GM18951 (cell line): ENCODE measurements around the gene ADCY5.

Experiments used
- POLR2A ChIP-seq: IDR thresholded peaks from 4 replicates; pipeline ENCODE4 v1.6.1; 2011; ENCODE audit warnings: mild to moderate bottlenecking; ENCODE audit not compliant: insufficient read length, insufficient read depth; ENCODE audit errors: extremely low read depth
- in situ Hi-C: fragments of 300-500 bp; cut with MboI; formaldehyde crosslinking; loops from one replicate; pipeline ENCODE4 v1.12.0; 2022; ENCODE audit warnings: low sequenced_read_pairs, mixed read lengths, inconsistent platforms; ENCODE audit not compliant: unreplicated experiment

The ADCY5 gene

DNA sequence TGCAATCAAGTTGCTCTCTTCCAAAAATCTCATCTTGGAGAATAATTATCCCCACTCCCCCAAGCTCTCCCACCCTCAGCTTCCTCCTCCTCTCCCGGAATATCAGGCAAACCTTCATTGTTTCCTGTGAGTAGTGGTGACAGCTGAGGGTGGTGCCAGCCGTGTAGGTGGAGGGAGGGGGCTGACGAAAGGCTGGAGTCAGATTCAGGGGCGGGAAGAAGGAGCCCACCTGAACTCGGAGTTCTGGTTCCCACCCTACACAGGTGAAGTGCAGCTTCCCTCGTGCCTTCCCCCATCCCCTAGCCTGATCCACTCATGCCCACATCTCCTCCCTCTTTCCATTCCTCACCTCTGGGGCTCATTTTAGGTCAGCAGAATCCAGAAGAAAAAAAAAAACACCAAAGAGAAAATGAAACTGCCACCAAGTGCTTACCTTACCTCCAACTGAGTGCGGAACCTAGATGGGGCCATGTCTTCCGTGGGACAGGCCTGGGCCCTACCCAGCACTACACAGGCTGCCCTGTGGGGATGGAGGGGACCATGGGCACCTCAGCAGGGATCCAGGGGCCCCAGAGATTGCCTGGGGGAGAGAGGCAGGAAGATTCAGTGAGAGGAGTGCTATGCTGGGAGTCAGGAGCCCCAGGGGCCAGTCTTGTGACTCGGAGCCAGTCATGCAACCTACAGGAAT is 81.3 kb downstream of the ADCY5 start:
- in situ Hi-C loops: no loop called here
- TF ChIP-seq POLR2A: no peak

- no peak for TF ChIP-seq POLR2A
- in situ Hi-C loops: no loop called here
Observed at GRCh38 chr3:123365450-123366143, 83.3 kb downstream of the ADCY5 start.

- in situ Hi-C loops: no loop called here
- TF ChIP-seq POLR2A: no peak
Observed at GRCh38 chr3:123361071-123361470, 87.8 kb downstream of the ADCY5 start.

GRCh38 chr3:123357275-123357674 is 91.6 kb downstream of the ADCY5 start:
- in situ Hi-C loops: no loop called here
- TF ChIP-seq POLR2A: no peak

DNA sequence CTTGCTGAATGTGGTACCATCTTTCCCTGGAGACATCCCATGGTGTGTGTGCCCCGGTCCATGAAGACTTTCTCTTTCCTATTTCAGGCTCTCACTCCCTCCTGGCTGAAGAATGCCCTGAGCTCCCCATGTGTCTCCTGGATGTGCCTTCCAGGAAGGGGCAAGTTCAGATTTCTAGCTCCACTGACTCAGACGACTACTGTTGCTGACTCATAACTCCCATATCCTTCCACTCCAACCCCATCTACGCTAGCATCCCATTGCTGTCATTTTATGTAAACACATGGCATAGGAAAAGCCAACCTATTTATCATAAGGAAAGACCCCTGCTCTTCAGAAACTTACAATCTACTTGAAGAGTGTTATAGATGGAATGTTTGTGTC is 95.0 kb downstream of the ADCY5 start:
- TF ChIP-seq POLR2A: no peak
- in situ Hi-C loops: no loop called here

DNA sequence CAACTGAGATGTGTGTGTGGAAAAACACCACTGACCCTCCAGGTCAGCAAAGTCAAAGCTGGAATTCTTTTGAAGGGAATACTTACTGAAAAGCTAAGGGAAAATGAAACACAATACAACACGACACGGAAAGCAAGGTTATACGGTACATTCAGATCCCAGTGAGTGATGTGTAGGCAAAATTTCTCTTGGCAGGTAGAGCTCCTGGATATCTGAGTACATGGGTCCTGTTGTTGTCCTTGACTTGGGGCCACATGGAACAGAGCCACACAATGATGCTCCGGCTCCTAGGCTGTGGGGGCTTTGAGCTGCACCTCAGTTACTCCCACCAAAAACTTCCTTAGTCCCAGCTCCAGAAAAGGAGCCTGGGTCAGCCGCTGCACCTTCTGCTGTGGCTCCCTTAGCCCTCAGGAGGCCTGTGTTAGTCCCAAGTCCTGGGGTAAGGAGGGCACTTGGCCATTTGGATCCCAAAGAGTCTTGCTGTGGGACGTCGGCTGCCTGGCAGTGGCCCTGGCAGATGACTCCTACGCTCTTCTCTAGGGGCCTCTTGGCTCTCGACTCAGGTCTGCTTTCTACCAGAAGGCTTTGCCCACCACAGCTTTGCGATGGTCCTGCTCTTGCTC is 95.6 kb downstream of the ADCY5 start:
- in situ Hi-C loops: no loop called here
- TF ChIP-seq POLR2A: no peak

DNA sequence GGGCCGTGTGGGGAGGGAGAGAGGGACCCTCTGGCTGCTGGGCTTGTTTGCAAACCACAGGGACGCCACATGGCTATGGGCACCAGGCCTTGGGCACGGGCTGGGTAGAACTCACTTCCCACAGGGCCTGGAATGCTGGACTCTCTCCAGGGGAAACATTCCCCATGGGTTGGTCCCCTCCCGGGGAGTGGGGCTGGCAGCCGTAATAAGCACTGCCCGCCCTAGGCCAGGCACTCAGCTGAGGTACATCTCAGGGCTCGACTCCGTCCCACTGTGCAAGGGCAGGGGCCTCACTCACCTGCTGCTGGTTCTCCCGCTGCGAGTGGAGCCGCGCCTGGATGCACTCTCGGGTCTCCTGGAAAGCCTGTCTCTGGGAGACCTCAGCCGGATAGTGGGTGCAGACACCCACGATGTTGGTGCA is 96.7 kb downstream of the ADCY5 start:
- in situ Hi-C loops: no loop called here
- TF ChIP-seq POLR2A: no peak

GRCh38 chr3:123351501-123351900 is 97.4 kb downstream of the ADCY5 start:
- no peak for TF ChIP-seq POLR2A
- in situ Hi-C loops: no loop called here

- no peak for TF ChIP-seq POLR2A
- in situ Hi-C loops: no loop called here
Observed at GRCh38 chr3:123350971-123351370, 97.9 kb downstream of the ADCY5 start.

DNA sequence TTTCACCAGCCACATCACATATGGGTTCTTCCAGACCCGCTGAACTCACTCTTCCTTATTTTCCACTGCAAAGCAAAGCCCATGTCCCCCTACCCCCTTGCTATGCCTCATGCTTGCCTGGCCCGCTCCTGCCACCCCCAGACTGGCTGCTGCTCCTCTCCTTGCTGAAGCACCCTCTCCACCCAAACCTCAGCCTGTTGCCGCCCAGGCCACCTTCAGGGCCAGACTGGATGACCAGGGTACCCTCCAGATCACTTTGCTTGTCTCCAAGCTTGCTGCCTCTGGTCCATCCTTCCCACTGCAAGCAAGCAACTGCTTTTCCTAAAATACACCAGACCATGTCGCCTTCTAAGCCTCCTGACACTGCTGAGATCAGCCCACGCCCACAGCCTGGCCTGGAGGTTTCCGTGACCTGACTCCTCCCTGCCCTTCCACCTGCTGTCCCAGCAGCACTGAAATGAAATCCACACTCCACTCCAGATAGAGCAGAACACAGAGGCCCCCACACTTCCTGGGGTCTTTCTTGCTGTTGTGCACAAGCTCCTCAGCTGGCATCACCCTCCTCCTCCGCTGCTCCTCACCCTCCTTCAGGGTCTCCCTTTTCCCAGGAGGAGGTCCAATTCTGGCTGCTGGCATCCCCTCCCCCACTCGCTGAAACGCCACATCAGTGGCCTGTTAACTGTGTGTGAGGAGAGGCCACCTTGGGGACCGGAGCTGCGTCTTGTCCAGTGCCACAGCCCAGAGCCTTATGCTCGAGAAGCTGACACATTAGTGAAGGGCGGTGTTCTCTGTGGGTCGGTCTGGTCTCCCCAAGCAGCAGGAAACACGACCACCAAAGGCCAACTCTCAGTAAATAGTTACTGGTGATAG is 99.1 kb downstream of the ADCY5 start:
- no peak for TF ChIP-seq POLR2A
- in situ Hi-C loops: no loop called here

- no peak for TF ChIP-seq POLR2A
- in situ Hi-C loops: no loop called here
Observed at GRCh38 chr3:123349201-123349535, 99.7 kb downstream of the ADCY5 start.

- in situ Hi-C loops: no loop called here
- no peak for TF ChIP-seq POLR2A
Observed at GRCh38 chr3:123348471-123349200, 100.3 kb downstream of the ADCY5 start.
